Measurements from ENCODE around the gene VKORC1. TPM values are rescaled to one million over a fixed set of nuclear protein-coding genes. Genes with fewer than 3 reads are reported as not detected.

VKORC1 gene
- total and polyA plus RNA-seq, 2 of the 8 experiments (the other 6 are each of a cell fraction or from before 2014, with no cell fraction given), result 84.1 to 483 TPM

DNA sequence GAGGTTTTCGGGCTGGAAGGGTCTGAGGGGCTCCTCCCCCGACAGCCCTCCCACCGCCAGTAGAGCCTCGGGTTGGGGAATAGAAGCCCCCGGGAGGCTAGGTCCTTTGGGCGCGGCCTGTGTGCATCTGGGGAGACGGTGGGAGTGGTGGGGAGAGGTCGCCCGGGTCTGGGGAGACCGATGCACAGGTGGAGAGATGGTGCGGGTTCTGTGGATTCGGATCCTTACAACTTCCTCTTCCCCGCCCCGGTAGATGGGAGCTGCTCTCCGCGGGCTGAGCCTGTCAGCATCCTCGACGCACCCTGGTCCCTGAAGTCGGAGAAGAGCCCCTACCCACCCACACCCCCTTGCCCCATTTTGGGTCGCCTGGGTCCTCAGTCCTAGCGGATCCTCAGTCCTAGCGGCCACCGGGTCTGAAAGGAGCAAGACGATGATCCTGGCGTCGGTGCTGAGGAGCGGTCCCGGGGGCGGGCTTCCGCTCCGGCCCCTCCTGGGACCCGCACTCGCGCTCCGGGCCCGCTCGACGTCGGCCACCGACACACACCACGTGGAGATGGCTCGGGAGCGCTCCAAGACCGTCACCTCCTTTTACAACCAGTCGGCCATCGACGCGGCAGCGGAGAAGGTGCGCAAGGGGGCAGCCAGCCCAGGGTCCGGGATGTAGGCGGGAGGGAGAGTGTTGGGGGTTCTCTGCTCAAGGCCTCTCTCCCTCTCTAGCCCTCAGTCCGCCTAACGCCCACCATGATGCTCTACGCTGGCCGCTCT, 14.4 kb upstream of the VKORC1 start (continued):
- TF ChIP-seq GABPA (IDR thresholded peaks at IDR 0.05; ENCODE audit: borderline replicate concordance, insufficient read depth, low read length) (no peak), CTBP2 (IDR thresholded peaks at IDR 0.05; ENCODE audit: borderline replicate concordance, insufficient read depth, insufficient read length, low read length) (no peak), PHF8 (conservative IDR thresholded peaks at IDR 0.05; ENCODE audit: low read depth, low read length) (no peak), ATF2 (IDR thresholded peaks at IDR 0.05; ENCODE audit: low read length) (no peak), HDAC6 (IDR thresholded peaks at IDR 0.05; ENCODE audit: low read depth, low read length) (no peak), CBX8 (IDR thresholded peaks at IDR 0.05; ENCODE audit: borderline replicate concordance, low read depth, low read length) (no peak)
- TF ChIP-seq, protein P1, sequence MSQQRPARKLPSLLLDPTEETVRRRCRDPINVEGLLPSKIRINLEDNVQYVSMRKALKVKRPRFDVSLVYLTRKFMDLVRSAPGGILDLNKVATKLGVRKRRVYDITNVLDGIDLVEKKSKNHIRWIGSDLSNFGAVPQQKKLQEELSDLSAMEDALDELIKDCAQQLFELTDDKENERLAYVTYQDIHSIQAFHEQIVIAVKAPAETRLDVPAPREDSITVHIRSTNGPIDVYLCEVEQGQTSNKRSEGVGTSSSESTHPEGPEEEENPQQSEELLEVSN (IDR thresholded peaks at IDR 0.05), result peak; percentile 50; the same call in 1 of the 2 replicates
